ENCODE results near the gene CCL26.
A peak's percentile ranks its signal among the peaks of the same experiment; 100 is the strongest.
"Not testable (repeated sequence)": the region's sequence is repeated elsewhere in the genome, so short reads cannot be mapped to it uniquely, and the experiment has no call there.

The CCL26 gene

DNA sequence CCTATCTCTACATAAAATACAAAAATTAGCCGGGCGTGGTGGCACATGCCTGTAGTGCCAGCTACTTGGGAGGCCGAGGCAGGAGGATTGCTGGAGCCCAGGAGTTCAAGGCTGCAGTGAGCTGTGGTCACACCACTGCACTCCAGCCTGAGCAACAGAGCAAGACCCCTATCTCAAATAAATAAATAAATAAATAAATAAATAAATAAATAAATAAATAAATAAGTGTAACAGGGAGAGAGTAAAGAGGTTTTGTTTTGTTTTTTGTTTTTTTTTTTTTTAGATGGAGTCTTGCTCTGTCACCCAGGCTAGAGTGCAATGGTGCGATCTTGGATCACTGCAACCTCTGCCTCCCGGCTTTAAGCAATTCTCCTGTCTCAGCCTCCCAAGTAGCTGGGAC is 20.6 kb upstream of the CCL26 start:
- not testable (repeated sequence) for DNase-seq (ENCODE audit: low read depth)

- DNase-seq (ENCODE audit: low read depth) = no peak
These were observed 17.4 kb upstream of the CCL26 start for GRCh38 chr7:75789361-75789924.

DNA sequence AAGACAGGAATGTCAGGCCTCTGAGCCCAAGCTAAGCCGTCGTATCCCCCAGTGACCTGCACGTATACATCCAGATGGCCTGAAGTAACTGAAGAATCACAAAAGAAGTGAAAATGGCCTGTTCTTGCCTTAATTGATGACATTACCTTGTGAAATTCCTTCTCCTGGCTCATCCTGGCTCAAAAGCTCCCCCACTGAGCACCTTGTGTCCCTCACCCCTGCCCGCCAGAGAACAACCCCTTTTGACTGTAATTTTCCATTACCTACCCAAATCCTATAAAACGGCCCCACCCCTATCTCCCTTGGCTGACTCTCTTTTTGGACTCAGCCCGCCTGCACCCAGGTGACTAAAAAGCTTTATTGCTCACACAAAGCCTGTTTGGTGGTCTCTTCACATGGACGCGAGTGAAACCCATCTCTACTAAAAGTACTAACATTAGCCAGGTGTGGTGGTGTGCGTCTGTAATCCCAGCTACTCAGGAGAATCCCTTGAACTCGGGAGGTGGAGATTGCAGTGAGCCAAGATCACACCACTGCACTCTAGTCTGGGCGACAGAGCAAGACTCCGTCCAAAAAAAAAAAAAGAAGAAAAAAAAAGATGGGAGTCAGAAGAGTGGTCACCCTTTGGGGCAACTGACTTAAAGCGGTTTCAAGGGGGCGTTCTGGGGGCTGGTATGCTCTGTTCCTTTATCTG is 16.3 kb upstream of the CCL26 start:
- DNase-seq (ENCODE audit: low read depth) = not testable (repeated sequence)

DNA sequence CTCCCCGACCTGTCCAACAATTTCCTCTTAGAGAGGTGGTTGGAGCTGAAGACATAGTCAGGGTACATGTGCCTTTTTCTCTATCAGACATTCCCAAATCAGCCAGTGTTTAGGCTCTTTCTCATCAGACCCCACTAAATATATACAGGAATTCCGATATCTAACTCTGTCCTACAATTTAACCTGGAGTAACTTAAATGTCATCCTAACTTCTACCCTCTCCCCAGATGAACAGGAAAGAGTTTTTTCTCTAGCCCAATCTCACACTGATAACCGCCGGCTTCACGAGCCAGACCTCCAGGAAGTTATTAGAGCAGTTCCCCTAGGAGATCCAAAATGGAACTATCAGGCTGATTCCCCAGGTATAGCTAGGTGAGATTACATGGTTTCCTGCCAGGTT is 11.0 kb upstream of the CCL26 start:
- not testable (repeated sequence) for DNase-seq (ENCODE audit: low read depth)

DNA sequence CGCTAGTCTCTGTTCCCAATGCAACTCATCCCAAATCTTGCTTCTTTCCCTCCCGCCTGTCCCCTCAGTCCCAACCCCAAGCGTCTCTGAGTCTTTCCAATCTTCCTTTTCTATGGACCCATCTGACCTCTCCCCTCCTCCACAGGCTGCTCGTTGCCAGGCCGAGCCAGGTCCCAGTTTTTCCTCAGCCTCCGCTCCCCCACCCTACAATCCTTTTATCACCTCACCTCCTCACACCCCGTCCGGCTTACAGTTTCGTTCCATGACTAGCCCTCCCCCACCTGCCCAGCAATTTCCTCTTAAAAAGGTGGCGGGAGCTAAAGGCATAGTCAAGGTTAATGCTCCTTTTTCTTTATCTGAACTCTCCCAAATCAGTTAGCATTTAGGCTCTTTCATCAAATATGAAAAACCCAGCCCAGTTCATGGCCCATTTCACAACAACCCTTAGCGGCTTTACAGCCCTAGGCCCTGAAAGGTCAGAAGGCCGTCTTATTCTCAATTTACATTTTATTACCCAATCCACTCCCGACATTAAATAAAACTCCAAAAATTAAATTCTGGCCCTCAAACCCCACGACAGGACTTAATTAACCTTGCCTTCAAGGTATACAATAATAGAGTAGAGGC is 8.7 kb upstream of the CCL26 start:
- DNase-seq (ENCODE audit: low read depth) = not testable (repeated sequence)

- not testable (repeated sequence) for DNase-seq (ENCODE audit: low read depth)
These were observed 7.5 kb upstream of the CCL26 start for GRCh38 chr7:75779516-75779915.

DNA sequence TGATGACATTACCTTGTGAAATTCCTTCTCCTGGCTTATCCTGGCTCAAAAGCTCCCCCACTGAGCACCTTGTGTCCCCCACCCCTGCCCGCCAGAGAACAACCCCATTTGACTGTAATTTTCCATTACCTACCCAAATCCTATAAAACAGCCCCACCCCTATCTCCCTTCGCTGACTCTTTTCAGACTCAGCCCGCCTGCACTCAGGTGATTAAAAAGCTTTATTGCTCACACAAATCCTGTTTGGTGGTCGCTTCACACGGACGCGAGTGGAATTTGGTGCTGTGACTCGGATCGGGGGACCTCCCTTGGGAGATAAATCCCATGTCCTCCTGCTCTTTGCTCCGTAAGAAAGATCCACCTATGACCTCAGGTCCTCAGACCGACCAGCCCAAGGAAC is 7.0 kb upstream of the CCL26 start:
- not testable (repeated sequence) for DNase-seq (ENCODE audit: low read depth)

- peak; percentile 32 for DNase-seq (ENCODE audit: low read depth)
These were observed 4.4 kb upstream of the CCL26 start for GRCh38 chr7:75776295-75776971.

GRCh38 chr7:75773958-75774357 is 1.9 kb upstream of the CCL26 start:
- not testable (repeated sequence) for DNase-seq (ENCODE audit: low read depth)

- DNase-seq (ENCODE audit: low read depth) = no peak
These were observed 787 bp downstream of the CCL26 start for GRCh38 chr7:75771224-75771623.

GRCh38 chr7:75762350-75762917 is 9.6 kb downstream of the CCL26 start:
- DNase-seq (ENCODE audit: low read depth) = no peak

GRCh38 chr7:75761801-75762200 is 10.2 kb downstream of the CCL26 start:
- not testable (repeated sequence) for DNase-seq (ENCODE audit: low read depth)

- no peak for DNase-seq (ENCODE audit: low read depth)
These were observed 13.5 kb downstream of the CCL26 start for GRCh38 chr7:75758491-75758890.

DNA sequence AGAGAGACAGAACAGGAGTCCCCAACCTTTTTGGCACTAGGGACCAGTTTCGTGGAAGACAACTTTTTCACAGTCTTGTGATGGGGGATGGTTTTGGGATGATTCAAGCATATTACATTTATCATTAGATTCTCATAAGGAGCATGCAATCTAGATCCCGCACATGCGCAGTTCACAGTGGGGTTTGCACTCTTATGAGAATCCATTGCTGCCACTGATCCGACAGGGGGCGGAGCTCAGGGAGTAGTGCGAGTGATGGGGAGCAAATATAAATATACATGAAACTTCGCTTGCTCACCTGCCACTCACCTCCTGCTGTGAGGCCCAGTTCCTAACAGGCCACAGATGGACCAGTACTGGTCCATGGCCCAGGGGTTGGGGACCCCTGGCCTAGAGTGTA is 14.2 kb downstream of the CCL26 start:
- DNase-seq (ENCODE audit: low read depth) = no peak

GRCh38 chr7:75756991-75757676 is 14.9 kb downstream of the CCL26 start:
- no peak for DNase-seq (ENCODE audit: low read depth)

DNA sequence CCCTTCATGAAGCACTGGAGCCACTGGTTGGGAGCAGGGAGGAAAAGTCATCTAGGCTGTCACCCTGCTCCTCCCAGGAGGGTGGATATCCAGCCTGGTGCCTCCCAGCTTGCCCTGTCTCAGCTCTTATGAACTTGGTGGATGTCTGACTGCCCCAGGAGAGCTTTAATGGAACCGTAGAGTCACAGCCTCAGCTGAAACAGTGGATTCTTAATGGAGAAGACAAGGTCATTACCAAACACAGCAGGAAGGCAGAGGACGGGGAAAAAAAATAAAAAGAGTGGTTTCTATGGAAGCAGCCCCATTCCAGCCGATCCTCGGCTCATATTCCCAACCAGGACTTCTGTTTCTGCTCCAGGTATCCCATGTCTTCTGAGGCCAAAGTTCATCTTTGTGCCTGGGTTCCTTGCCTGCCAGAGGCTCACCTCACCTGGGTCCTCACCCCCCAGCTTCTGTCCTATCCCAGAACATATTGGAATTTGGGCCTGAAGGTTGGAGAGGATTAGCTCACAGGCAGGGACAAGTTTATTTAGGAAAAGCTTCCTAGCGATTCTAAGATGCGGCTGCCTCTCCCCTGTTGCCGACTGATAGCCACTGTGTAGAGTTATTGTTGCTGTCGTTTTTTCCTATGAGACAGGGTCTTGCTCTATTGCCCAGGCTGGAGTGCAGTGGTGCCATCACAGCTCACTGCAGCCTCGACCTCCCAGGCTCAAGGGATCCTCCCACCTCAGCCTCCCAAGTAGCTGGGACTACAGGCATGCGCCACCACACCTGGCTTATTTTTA is 15.6 kb downstream of the CCL26 start:
- DNase-seq (ENCODE audit: low read depth) = no peak

- no peak for DNase-seq (ENCODE audit: low read depth)
These were observed 28.6 kb downstream of the CCL26 start for GRCh38 chr7:75743455-75743859.

DNA sequence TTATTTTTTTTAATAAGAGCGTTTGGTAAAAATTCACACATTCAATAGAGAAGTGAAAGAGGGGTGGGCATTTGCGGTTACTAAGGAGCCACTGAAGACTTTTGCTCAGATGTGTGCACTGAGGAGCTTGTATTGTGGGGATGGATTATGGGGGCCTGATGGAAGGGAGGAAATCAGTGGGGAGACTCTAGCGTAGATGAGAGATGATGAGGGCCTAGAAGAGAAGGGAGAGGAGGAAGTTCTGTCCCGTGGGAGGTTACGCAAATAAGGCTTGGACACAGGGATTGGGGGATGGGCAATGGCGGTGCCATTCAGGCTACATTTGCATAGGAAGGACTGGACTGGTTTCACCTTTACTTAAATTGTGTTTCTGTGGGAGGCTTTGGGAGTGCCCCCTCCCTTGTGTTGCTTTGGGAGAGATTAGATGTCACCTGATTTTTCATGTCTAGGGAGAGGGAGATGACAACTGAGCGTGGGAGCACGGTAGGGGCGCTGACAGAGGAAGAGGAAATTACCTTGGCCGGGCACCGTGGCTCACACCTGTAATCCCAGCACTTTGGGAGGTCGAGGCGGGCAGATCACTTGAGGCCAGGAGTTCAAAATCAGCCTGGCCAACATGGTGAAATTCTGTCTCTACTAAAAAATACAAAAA is 31.0 kb downstream of the CCL26 start:
- DNase-seq (ENCODE audit: low read depth) = no peak

DNA sequence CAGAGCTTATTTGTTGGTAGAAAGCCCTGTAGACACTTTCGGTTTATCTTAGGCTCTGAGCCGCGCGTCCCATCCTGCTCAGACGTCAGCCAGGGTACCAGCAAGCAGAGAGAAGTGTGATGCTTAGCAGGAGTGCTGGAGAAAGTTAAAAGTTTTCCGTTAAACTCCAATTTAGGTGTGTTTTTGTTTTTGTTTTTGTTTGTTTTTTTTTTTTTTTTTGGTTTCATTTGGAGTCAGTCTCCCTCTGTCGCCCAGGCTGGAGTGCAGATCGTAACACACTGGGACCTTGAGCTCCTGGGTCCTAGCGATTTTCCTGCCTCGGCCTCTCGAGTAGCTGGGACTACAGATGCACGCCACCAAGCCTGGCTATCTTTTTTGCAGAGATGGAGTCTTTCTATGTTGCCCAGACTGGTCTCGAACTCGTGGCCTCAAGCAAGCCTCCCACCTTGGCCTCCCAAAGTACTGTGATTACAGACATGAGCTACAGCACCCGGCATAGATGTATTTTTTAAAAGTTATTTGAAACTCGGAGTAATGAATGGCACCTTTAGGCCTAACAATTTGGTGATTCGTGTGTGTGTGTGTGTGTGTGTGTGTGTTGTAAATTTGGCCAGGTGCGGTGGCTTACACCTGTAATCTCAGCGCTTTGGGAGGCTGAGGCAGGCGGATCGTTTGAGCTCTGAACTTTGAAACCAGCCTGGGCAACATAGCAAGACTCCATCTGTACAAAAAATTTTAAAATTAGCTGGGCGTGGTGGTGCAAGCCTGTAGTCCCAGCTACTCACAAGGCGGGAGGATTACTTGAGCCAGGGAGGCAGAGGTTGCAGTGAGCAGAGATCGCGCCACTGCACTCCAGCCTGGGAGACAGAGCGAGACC is 32.0 kb downstream of the CCL26 start:
- DNase-seq (ENCODE audit: low read depth) = no peak

Data from stimulated activated CD8-positive, alpha-beta memory T cell treated with anti-CD3 and anti-CD28 coated beads, Interleukin-12 subunit alpha, Interleukin-12 subunit beta, amount 100 ng/mL, for 1 hour (primary cell).